Stimulated activated CD8-positive, alpha-beta memory T cell treated with anti-CD3 and anti-CD28 coated beads, Interleukin-12 subunit alpha, Interleukin-12 subunit beta, amount 100 ng/mL, for 24 hours (primary cell): ENCODE data around the gene PRDM12.

Source experiments
- DNase-seq: peaks from one replicate; pipeline ENCODE4 v3.0.0-alpha.2; 2020; ENCODE audit errors: extremely low read depth

PRDM12 gene

DNA sequence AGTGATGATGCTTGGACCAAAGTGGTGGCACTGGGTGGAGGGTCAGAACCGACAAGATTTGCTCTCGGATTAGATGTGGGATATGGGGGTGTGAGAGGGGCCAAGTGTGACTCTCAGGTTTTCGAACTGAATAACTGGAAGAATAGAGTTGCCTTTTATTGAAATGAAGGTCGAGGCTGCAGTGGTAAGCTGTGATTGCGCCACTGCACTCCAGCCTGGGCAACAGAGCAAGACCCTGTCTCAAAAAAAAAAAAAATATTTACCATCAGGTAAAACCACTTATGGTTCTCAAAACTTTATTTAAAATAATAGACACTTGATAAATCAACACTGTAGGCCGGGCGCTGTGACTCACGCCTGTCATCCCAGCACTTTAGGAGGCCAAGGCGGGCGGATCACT is 56.4 kb downstream of the PRDM12 start:
- DNase-seq: no peak

- no peak for DNase-seq
Observed at GRCh38 chr9:130728721-130729120, 64.3 kb downstream of the PRDM12 start.

GRCh38 chr9:130729145-130729544 is 64.8 kb downstream of the PRDM12 start:
- no peak for DNase-seq

GRCh38 chr9:130731355-130731754 is 67.0 kb downstream of the PRDM12 start:
- DNase-seq: no peak

GRCh38 chr9:130732136-130732535 is 67.7 kb downstream of the PRDM12 start:
- no peak for DNase-seq
